MCF 10A (cell line): Measurements from ENCODE around the gene FAM193B. TPM values are rescaled to one million over a fixed set of nuclear protein-coding genes. Genes with fewer than 3 reads are reported as not detected.

Source experiments
- BruUV-seq: library from RNA; stranded (reverse); fragments of 400-500 nt; replicated peaks from 2 replicates; lab custom pipeline; 2021; lab: Mats Ljungman, UMichigan
- CTCF ChIA-PET: fragments of 300-600 bp; sonication (Branson Sonifier 250); formaldehyde crosslinking; extraction: SDS; loops from one replicate; lab custom pipeline; 2021; ENCODE audit warnings: antibody characterized with exemption, inconsistent platforms; lab: Yijun Ruan, JAX
- POLR2A ChIA-PET: fragments of 300-600, 350-650 bp; sonication (Branson Sonifier 250); formaldehyde crosslinking; extraction: SDS; loops from one replicate; lab custom pipeline; 2020; ENCODE audit warnings: antibody characterized with exemption, inconsistent platforms; lab: Yijun Ruan, JAX
- DNase-seq: peaks from one replicate; pipeline ENCODE4 v3.0.0-alpha.2; 2018; ENCODE audit not compliant: unreplicated experiment
- H3K27ac Mint-ChIP-seq: one replicate; pipeline ENCODE4 v1.8.0; 2022; ENCODE audit warnings: mild to moderate bottlenecking, low read depth, mixed read lengths; ENCODE audit not compliant: unreplicated experiment
- H3K27me3 Mint-ChIP-seq: one replicate; pipeline ENCODE4 v1.8.0; 2022; ENCODE audit warnings: mixed read lengths; ENCODE audit not compliant: insufficient read depth, unreplicated experiment
- H3K36me3 Mint-ChIP-seq: one replicate; pipeline ENCODE4 v1.8.0; 2022; ENCODE audit warnings: mild to moderate bottlenecking, moderate library complexity, mixed read lengths; ENCODE audit not compliant: insufficient read depth, unreplicated experiment
- H3K4me1 Mint-ChIP-seq: one replicate; pipeline ENCODE4 v1.8.0; 2022; ENCODE audit warnings: mixed read lengths; ENCODE audit not compliant: insufficient read depth, unreplicated experiment
- H3K4me3 Mint-ChIP-seq: one replicate; pipeline ENCODE4 v1.8.0; 2022; ENCODE audit warnings: mild to moderate bottlenecking, moderate library complexity, mixed read lengths; ENCODE audit not compliant: unreplicated experiment
- H3K9me3 Mint-ChIP-seq: one replicate; pipeline ENCODE4 v1.8.0; 2022; ENCODE audit warnings: mixed read lengths; ENCODE audit not compliant: unreplicated experiment
- intact Hi-C: fragments of 100-400 bp; cut with micrococcal nuclease; formaldehyde crosslinking; loops from 2 replicates; pipeline ENCODE4 v1.14.1; 2022
- total RNA-seq: library from RNA; stranded (reverse); gene quantifications from 2 replicates; pipeline ENCODE4 v1.2.3, GENCODE V29; 2022
- TF ChIP-seq, protein P1 (sequence below): fragments of 200-600 bp; IDR thresholded peaks from one replicate; pipeline ENCODE4 v1.8.0; 2022; ENCODE audit warnings: antibody characterized with exemption, mild to moderate bottlenecking; ENCODE audit not compliant: unreplicated experiment

FAM193B gene
- total RNA-seq, 1 experiment from 2014 or later: 80.4 TPM

DNA sequence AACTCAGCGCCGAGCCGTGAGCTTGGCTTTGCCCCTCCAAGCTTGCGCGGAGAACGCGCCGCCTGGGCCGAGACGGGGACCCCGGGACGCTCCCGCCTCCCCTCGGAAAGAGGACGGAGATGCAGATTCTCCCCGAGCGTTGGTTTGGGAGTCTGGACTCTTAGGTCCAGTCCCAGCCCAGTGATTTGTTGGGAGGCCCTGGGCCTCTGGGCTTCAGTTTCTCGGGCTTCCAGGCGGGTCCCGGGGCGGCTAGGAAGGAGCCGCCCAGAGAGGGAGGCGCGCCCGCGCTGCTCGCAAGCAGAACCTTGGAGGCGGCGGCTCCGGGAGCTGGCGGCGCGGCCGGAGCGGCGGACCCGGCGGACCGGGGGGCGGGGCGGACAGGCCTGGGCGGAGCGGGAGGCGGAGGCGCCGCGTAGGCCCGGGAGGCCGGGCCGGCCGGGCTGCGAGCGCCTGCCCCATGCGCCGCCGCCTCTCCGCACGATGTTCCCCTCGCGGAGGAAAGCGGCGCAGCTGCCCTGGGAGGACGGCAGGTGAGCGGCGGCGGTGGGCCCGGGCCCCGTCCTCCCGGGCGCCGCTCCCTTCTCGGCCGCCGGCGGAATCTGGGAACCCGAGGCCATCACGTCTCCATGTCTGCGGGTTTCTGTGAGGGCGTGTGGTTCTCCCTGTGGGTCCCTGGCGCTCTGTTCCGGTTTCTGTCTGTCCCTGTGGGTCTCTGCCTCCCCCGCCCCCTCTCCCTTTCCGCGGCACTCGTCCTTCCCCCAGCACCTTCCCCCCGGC is 45.6 kb upstream of the FAM193B start, which contains the start of gene B4GALT7:
B4GALT7 (plus strand) TSS at position 402 of the 777 bp plus-strand sequence; CDS start at position 481, 79 bp downstream.
- H3K27me3 Mint-ChIP-seq: no peaks in the 10 kb centered on the region
- intact Hi-C loops: loop anchor here (2.0 to 10.0 kb wide), 3 partner anchors 39 to 565 kb away; partner anchors contain the start of gene DDX41
- CTCF ChIA-PET: interaction anchor here (0.6 to 2.0 kb wide), 6 partner anchors 7 to 302 kb away, joined by 3 to 7 read pairs (median 3); no protein-coding TSS in a partner anchor
- H3K4me1 Mint-ChIP-seq: peaks cover 35% of the 10 kb centered on the region
- peak within 1 kb of the TSS; percentile 93 for H3K27ac Mint-ChIP-seq
- BruUV-seq: no TSS peak
- TF ChIP-seq, protein P1, sequence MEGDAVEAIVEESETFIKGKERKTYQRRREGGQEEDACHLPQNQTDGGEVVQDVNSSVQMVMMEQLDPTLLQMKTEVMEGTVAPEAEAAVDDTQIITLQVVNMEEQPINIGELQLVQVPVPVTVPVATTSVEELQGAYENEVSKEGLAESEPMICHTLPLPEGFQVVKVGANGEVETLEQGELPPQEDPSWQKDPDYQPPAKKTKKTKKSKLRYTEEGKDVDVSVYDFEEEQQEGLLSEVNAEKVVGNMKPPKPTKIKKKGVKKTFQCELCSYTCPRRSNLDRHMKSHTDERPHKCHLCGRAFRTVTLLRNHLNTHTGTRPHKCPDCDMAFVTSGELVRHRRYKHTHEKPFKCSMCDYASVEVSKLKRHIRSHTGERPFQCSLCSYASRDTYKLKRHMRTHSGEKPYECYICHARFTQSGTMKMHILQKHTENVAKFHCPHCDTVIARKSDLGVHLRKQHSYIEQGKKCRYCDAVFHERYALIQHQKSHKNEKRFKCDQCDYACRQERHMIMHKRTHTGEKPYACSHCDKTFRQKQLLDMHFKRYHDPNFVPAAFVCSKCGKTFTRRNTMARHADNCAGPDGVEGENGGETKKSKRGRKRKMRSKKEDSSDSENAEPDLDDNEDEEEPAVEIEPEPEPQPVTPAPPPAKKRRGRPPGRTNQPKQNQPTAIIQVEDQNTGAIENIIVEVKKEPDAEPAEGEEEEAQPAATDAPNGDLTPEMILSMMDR: no peak
- DNase-seq: peak; percentile 85
- H3K9me3 Mint-ChIP-seq: no peaks in the 10 kb centered on the region
- peak within 1 kb of the TSS; percentile 85 for H3K4me3 Mint-ChIP-seq
- H3K36me3 Mint-ChIP-seq: peaks cover 25% of the 10 kb centered on the region
- POLR2A ChIA-PET: interaction anchor here (0.5 to 4.3 kb wide), 18 partner anchors 8 to 1152 kb away, joined by 3 to 36 read pairs (median 4); partner anchors contain the start of genes DDX41, FAM193B, PDLIM7 and TMED9

DNA sequence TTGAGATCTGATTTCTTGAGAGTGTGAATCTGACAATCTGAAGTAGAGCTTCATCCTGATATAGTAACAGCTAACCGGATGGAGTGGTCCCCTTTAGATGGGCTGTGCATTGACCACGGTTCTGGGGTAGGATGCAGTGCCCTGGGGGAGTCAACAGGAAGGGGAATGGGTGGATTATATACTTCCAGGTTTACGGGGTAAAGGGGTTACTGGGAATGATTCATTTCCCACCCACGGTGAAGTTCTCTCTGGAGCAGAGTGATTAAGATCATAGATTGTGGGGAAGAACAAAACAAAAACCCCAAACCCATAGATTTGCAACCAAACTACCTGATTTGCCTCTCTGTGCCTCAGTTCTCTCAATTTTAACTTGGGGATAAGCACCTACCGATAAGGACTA is 44.1 kb upstream of the FAM193B start:
- POLR2A ChIA-PET: interaction anchor here (0.8 to 4.3 kb wide), 6 partner anchors 9 to 53 kb away, joined by 3 to 36 read pairs (median 5); no protein-coding TSS in a partner anchor
- CTCF ChIA-PET: interaction anchor here (0.7 to 1.3 kb wide), 4 partner anchors 23 to 154 kb away, joined by 3 to 5 read pairs (median 4); no protein-coding TSS in a partner anchor
- intact Hi-C loops: loop anchor here (2.0 kb wide), 1 partner anchor 82 kb away; the partner anchor contains the start of gene DDX41

DNA sequence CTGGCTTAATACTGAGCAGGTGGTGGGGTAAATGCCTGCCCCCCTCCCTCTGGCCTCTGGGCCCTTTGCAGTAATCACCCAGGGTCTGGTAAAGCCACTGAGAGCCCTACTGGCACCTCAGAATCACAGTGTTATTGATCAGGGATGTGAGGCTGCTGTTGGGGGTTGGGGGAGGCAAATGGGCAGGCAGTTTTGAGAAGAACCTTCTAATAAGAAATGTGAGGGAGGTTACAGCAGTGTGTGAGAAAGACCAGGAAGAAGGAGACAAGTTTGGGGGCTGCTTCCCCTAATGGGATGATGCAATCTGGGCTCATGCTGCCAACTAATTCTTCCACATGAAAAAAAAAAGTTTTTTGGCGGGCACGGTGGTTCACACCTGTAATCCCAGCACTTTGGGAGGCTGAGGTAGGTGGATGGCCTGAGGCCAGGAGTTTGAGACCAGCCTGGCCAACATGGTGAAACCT is 42.4 kb upstream of the FAM193B start:
- intact Hi-C loops: no loop called here
- Mint-ChIP-seq H3K36me3 (peaks cover 52% of the 10 kb centered on the region), H3K27ac (no peak overlapping the region), H3K4me1 (peaks cover 32% of the 10 kb centered on the region), H3K4me3 (no peak overlapping the region), H3K9me3 (no peaks in the 10 kb centered on the region), H3K27me3 (no peaks in the 10 kb centered on the region)
- TF ChIP-seq, protein P1: no peak
- ChIA-PET CTCF (interaction anchor here (0.6 to 1.7 kb wide), 3 partner anchors 10 to 96 kb away, joined by 3 to 8 read pairs (median 3); no protein-coding TSS in a partner anchor), POLR2A (interaction anchor here (2.3 kb wide), 1 partner anchor 44 kb away, joined by 6 read pairs; no protein-coding TSS in a partner anchor)
- BruUV-seq: no TSS peak
- no peak for DNase-seq

More for the DNA sequence above, 44.1 kb upstream of the FAM193B start:
- no peak overlapping the region for H3K27ac Mint-ChIP-seq
- H3K4me1 Mint-ChIP-seq: peaks cover 35% of the 10 kb centered on the region
- no peaks in the 10 kb centered on the region for H3K27me3 Mint-ChIP-seq
- TF ChIP-seq, protein P1: no peak
- H3K36me3 Mint-ChIP-seq: peaks cover 35% of the 10 kb centered on the region
- DNase-seq: no peak
- peak overlapping the region; percentile 85 for H3K4me3 Mint-ChIP-seq
- H3K9me3 Mint-ChIP-seq: no peaks in the 10 kb centered on the region
- no TSS peak for BruUV-seq
